HepG2 (cell line): ENCODE results near the gene NAIF1. TPM values are rescaled to one million over a fixed set of nuclear protein-coding genes. Genes with fewer than 3 reads are reported as not detected.

Experiments
- NONO ChIP-seq, 2 experiments: fragments of 450-650 bp in 1 of 2; sonication (generic) in 1 of 2; formaldehyde crosslinking in 1 of 2; IDR thresholded peaks in 1 of 2; conservative IDR thresholded peaks in 1 of 2; 2 replicates each; pipeline versions ENCODE4 v1.6.1 to v1.8.0; 2017 to 2022; ENCODE audit warnings: mild to moderate bottlenecking in 1 of 2, missing genetic modification reagents in 1 of 2, moderate library complexity in 1 of 2
- ZFX ChIP-seq: sonication (generic); formaldehyde crosslinking; IDR thresholded peaks from 2 replicates; pipeline ENCODE4 v1.4.0; 2020; ENCODE audit warnings: mild to moderate bottlenecking, low read depth, missing genetic modification reagents, moderate library complexity
- ZNF205 ChIP-seq: IDR thresholded peaks from 2 replicates; pipeline ENCODE4 v1.6.1; 2018; ENCODE audit warnings: missing biosample characterization, missing genetic modification reagents
- ZNF281 ChIP-seq: sonication (generic); formaldehyde crosslinking; IDR thresholded peaks from 2 replicates; pipeline ENCODE4 v1.4.0; 2020; ENCODE audit warnings: missing genetic modification reagents, borderline replicate concordance
- ZNF572 ChIP-seq: sonication (generic); formaldehyde crosslinking; IDR thresholded peaks from 2 replicates; pipeline ENCODE4 v1.5.1; 2020; ENCODE audit warnings: mild to moderate bottlenecking, missing genetic modification reagents
- ZUFSP ChIP-seq: sonication (generic); formaldehyde crosslinking; IDR thresholded peaks from 2 replicates; pipeline ENCODE4 v1.9.0; 2021; ENCODE audit warnings: missing genetic modification reagents, mild to moderate bottlenecking, borderline replicate concordance
- polyA plus RNA-seq, 8 experiments: library from polyadenylated mRNA; depleted of rRNA in 3 of 8; stranded (reverse) in 7 of 8; unstranded in 1 of 8; fragments of >200 nt; fragmentation: Illumina TruSeq in 4 of 8; extraction: Trizol in 4 of 8; gene quantifications; 2 replicates each; pipeline versions ENCODE4 v1.2.1 to v1.2.3, GENCODE V29; 2011 to 2016; ENCODE audit warnings: low read depth in 4 of 8, missing spikeins in 1 of 8, mixed read lengths in 1 of 8; ENCODE audit not compliant: insufficient read depth in 1 of 8
- total RNA-seq, 5 experiments: library from RNA; depleted of rRNA; stranded (reverse); fragments of >200 nt; fragmentation: Illumina TruSeq; extraction: Trizol; gene quantifications; 2 replicates each; pipeline ENCODE4 v1.2.3, GENCODE V29; 2016; ENCODE audit warnings: low read depth in 1 of 5
- TF ChIP-seq, protein P1 (sequence below): sonication (generic); formaldehyde crosslinking; IDR thresholded peaks from one replicate; pipeline ENCODE4 v1.5.1; 2020; ENCODE audit warnings: mild to moderate bottlenecking, missing genetic modification reagents; ENCODE audit errors: not compliant biosample characterization
- TF ChIP-seq, protein P2 (sequence below), 2 experiments: sonication (generic) in 1 of 2; formaldehyde crosslinking in 1 of 2; IDR thresholded peaks; 2 replicates each; pipeline versions ENCODE4 v1.4.0 to v1.6.1; 2016 to 2020; ENCODE audit warnings: borderline replicate concordance in 1 of 2, low read depth in 1 of 2, mild to moderate bottlenecking in 1 of 2, missing genetic modification reagents in 1 of 2

Gene NAIF1
- total and polyA plus RNA-seq, 2 of the 13 experiments (the other 11 are each of a cell fraction or from before 2014, with no cell fraction given) = 6.0 to 6.9 TPM

DNA sequence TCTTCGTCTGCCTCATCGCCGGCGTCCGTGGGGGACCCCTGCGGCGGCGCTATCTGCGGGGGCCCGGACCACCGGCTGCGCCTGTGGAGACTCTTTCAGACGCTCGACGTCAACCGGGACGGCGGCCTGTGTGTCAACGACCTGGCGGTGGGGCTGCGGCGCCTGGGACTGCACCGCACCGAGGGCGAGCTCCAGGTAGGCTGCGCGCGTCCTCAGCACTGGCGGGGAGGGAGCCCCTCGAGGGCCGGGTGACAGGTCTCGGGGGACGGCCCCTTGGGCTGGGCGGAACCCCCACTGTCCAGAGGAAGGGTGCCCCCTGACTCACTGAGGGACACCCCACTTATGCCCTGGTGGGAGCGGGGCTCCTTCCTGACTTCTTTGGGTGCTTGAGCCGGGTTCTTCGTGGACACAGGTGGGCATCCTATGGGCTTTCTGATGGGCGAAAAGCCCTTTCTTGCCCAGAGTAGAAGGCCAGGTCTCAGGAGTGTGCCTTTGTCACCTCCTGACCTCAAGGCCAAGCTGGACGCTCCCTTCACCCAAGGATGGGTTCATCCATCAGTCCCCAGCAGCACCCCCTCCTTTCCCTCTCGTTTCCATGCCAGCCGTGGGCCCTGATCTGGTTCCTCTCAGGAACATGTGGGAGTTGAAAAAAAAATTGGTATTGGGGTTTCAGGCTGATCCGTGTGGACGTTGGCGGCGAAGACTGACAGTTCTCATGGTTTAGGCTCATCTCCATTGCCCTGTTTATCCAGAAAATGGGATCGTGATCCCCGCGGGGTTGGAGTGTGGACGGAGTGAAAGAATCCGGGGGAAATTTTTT is 1.5 kb upstream of the NAIF1 start (continued):
- TF ChIP-seq ZNF572 (no peak), ZNF205 (CRISPR knock-in tag) (no peak), ZFX (CRISPR knock-in tag) (peak; percentile 45; the same call in 1 of the 2 replicates), NONO (IDR thresholded peaks at IDR 0.05) (no peak), NONO (CRISPR knock-in tag; conservative IDR thresholded peaks at IDR 0.05) (no peak), ZNF281 (CRISPR knock-in tag) (no peak), ZUFSP (CRISPR knock-in tag) (no peak)
- TF ChIP-seq, protein P1, sequence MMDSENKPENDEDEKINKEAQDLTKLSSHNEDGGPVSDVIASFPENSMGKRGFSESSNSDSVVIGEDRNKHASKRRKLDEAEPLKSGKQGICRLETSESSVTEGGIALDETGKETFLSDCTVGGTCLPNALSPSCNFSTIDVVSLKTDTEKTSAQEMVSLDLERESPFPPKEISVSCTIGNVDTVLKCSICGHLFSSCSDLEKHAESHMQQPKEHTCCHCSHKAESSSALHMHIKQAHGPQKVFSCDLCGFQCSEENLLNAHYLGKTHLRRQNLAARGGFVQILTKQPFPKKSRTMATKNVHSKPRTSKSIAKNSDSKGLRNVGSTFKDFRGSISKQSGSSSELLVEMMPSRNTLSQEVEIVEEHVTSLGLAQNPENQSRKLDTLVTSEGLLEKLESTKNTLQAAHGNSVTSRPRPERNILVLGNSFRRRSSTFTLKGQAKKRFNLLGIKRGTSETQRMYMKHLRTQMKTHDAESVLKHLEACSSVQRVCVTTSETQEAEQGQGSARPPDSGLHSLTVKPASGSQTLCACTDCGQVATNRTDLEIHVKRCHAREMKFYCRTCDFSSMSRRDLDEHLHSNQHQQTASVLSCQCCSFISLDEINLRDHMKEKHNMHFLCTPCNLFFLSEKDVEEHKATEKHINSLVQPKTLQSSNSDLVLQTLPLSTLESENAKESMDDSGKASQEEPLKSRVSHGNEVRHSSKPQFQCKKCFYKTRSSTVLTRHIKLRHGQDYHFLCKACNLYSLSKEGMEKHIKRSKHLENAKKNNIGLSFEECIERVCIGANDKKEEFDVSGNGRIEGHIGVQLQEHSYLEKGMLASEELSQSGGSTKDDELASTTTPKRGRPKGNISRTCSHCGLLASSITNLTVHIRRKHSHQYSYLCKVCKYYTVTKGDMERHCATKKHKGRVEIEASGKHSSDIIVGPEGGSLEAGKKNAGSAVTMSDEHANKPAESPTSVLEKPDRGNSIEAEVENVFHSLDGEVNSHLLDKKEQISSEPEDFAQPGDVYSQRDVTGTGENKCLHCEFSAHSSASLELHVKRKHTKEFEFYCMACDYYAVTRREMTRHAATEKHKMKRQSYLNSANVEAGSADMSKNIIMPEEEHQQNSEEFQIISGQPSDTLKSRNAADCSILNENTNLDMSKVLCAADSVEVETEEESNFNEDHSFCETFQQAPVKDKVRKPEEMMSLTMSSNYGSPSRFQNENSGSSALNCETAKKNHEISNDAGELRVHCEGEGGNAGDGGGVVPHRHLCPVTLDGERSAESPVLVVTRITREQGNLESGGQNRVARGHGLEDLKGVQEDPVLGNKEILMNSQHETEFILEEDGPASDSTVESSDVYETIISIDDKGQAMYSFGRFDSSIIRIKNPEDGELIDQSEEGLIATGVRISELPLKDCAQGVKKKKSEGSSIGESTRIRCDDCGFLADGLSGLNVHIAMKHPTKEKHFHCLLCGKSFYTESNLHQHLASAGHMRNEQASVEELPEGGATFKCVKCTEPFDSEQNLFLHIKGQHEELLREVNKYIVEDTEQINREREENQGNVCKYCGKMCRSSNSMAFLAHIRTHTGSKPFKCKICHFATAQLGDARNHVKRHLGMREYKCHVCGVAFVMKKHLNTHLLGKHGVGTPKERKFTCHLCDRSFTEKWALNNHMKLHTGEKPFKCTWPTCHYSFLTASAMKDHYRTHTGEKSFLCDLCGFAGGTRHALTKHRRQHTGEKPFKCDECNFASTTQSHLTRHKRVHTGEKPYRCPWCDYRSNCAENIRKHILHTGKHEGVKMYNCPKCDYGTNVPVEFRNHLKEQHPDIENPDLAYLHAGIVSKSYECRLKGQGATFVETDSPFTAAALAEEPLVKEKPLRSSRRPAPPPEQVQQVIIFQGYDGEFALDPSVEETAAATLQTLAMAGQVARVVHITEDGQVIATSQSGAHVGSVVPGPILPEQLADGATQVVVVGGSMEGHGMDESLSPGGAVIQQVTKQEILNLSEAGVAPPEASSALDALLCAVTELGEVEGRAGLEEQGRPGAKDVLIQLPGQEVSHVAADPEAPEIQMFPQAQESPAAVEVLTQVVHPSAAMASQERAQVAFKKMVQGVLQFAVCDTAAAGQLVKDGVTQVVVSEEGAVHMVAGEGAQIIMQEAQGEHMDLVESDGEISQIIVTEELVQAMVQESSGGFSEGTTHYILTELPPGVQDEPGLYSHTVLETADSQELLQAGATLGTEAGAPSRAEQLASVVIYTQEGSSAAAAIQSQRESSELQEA (CRISPR knock-in tag) = no peak
- TF ChIP-seq, protein P2, sequence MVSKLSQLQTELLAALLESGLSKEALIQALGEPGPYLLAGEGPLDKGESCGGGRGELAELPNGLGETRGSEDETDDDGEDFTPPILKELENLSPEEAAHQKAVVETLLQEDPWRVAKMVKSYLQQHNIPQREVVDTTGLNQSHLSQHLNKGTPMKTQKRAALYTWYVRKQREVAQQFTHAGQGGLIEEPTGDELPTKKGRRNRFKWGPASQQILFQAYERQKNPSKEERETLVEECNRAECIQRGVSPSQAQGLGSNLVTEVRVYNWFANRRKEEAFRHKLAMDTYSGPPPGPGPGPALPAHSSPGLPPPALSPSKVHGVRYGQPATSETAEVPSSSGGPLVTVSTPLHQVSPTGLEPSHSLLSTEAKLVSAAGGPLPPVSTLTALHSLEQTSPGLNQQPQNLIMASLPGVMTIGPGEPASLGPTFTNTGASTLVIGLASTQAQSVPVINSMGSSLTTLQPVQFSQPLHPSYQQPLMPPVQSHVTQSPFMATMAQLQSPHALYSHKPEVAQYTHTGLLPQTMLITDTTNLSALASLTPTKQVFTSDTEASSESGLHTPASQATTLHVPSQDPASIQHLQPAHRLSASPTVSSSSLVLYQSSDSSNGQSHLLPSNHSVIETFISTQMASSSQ (IDR thresholded peaks at IDR 0.05; ENCODE audit: low read depth) = no peak
- TF ChIP-seq, protein P2 (CRISPR knock-in tag; IDR thresholded peaks at IDR 0.05; ENCODE audit: borderline replicate concordance) = no peak
